HG03039 (cell line): ENCODE measurements around the gene PATL2.
"Not testable (repeated sequence)": the region's sequence is repeated elsewhere in the genome, so short reads cannot be mapped to it uniquely, and the experiment has no call there.

Source experiments
- ATAC-seq: cut with Tn5 transposase; IDR thresholded peaks from one replicate; pipeline ENCODE4 v1.9.1; 2021; ENCODE audit warnings: mild to moderate bottlenecking, moderate library complexity; ENCODE audit not compliant: unreplicated experiment

The PATL2 gene

GRCh38 chr15:44656298-44656697 is 54.8 kb downstream of the PATL2 start:
- ATAC-seq: no peak

- ATAC-seq: no peak
Measured at GRCh38 chr15:44654858-44655257, 56.3 kb downstream of the PATL2 start.

GRCh38 chr15:44647637-44648036 is 63.5 kb downstream of the PATL2 start:
- no peak for ATAC-seq

GRCh38 chr15:44647036-44647435 is 64.1 kb downstream of the PATL2 start:
- ATAC-seq: no peak

- no peak for ATAC-seq
Measured at GRCh38 chr15:44646460-44646859, 64.7 kb downstream of the PATL2 start.

GRCh38 chr15:44641651-44642050 is 69.5 kb downstream of the PATL2 start:
- no peak for ATAC-seq

- no peak for ATAC-seq
Measured at GRCh38 chr15:44636976-44637375, 74.1 kb downstream of the PATL2 start.

GRCh38 chr15:44633603-44634002 is 77.5 kb downstream of the PATL2 start:
- no peak for ATAC-seq

- ATAC-seq: not testable (repeated sequence)
Measured at GRCh38 chr15:44625286-44625685, 85.8 kb downstream of the PATL2 start.

- no peak for ATAC-seq
Measured at GRCh38 chr15:44623178-44623577, 87.9 kb downstream of the PATL2 start.

GRCh38 chr15:44620081-44620480 is 91.0 kb downstream of the PATL2 start:
- no peak for ATAC-seq

- ATAC-seq: no peak
Measured at GRCh38 chr15:44616974-44617373, 94.1 kb downstream of the PATL2 start.
